Fibroblast of upper back skin (primary cell): Measurements from ENCODE around the gene EZR.

Experiments used
- DNase-seq: peaks from one replicate; pipeline ENCODE4 v3.0.0-alpha.2; 2013

Gene EZR

GRCh38 chr6:158819213-158819976 is at the start of gene EZR:
Gene EZR, minus strand, starts transcription at chr6:158819368. Its CDS starts 1,275 bp downstream, at chr6:158818093.
- DNase-seq, result peak; percentile 68

- no peak for DNase-seq
Measured at GRCh38 chr6:158868122-158868480, 48.9 kb upstream of the EZR start.

GRCh38 chr6:158867381-158868121 is 48.4 kb upstream of the EZR start:
- no peak for DNase-seq

GRCh38 chr6:158865769-158866168 is 46.6 kb upstream of the EZR start:
- no peak for DNase-seq

GRCh38 chr6:158863646-158864045 is 44.5 kb upstream of the EZR start:
- DNase-seq, result peak; percentile 85

- DNase-seq, result no peak
Measured at GRCh38 chr6:158861686-158862381, 42.7 kb upstream of the EZR start.

- DNase-seq, result no peak
Measured at GRCh38 chr6:158860279-158860865, 41.2 kb upstream of the EZR start.

- DNase-seq, result no peak
Measured at GRCh38 chr6:158856261-158856660, 37.1 kb upstream of the EZR start.

- DNase-seq, result peak; percentile 52
Measured at GRCh38 chr6:158854214-158855101, 35.3 kb upstream of the EZR start.

GRCh38 chr6:158853880-158854213 is 34.7 kb upstream of the EZR start:
- no peak for DNase-seq

GRCh38 chr6:158853072-158853879 is 34.1 kb upstream of the EZR start:
- peak; percentile 89 for DNase-seq

GRCh38 chr6:158852312-158853071 is 33.3 kb upstream of the EZR start:
- no peak for DNase-seq

GRCh38 chr6:158850807-158851115 is 31.6 kb upstream of the EZR start:
- DNase-seq, result peak; percentile 28

- peak; percentile 96 for DNase-seq
Measured at GRCh38 chr6:158849899-158850806, 31.0 kb upstream of the EZR start.

- no peak for DNase-seq
Measured at GRCh38 chr6:158848490-158848895, 29.3 kb upstream of the EZR start.

- no peak for DNase-seq
Measured at GRCh38 chr6:158847786-158848185, 28.6 kb upstream of the EZR start.

GRCh38 chr6:158847012-158847529 is 27.9 kb upstream of the EZR start:
- no peak for DNase-seq

- DNase-seq, result no peak
Measured at GRCh38 chr6:158843751-158844683, 24.8 kb upstream of the EZR start.
